ENCODE measurements around the gene PLCB1. TPM values are rescaled to one million over a fixed set of nuclear protein-coding genes. Genes with fewer than 3 reads are reported as not detected.

Gene PLCB1
- total and polyA plus RNA-seq, 2 donors (not counting 3 experiments of a cell fraction or from before 2014, with no cell fraction given), result 10.2 to 53.4 TPM

- Histone ChIP-seq H4K20me1 (replicated peaks; ENCODE audit: control insufficient read depth, extremely low read depth, insufficient read depth, low read length) (no peaks in the 10 kb centered on the region), H3K9ac (replicated peaks; ENCODE audit: extremely low read depth, insufficient read depth, low read length) (no peak overlapping the region), H3K9me1 (replicated peaks; ENCODE audit: control insufficient read depth, extremely low read depth, insufficient read depth, low read length) (no peaks in the 10 kb centered on the region), H3K4me2 (ENCODE audit: insufficient read depth, low read length) (no peak overlapping the region), H3K4me3 (replicated peaks in 1 of 3; ENCODE audit: insufficient read depth in 1 of 3, low read depth in 1 of 3, low read length in 3 of 3) (no peak overlapping the region), H3K4me1 (ENCODE audit: control insufficient read depth, extremely low read depth, insufficient read depth, low read length) (no peaks in the 10 kb centered on the region), H3K27ac (ENCODE audit: insufficient read depth, low read depth, low read length) (no peak overlapping the region), H3K36me3 (ENCODE audit: control insufficient read depth in 2 of 2, extremely low read depth in 1 of 2, insufficient read depth in 2 of 2, low read length in 2 of 2) (no peaks in the 10 kb centered on the region), H3K27me3 (ENCODE audit: control insufficient read depth in 2 of 2, insufficient read depth in 2 of 2, low read length in 2 of 2) (no peaks in the 10 kb centered on the region), H3K9me3 (replicated peaks; ENCODE audit: control insufficient read depth, insufficient read depth, low read length) (no peaks in the 10 kb centered on the region), H3K79me2 (ENCODE audit: control insufficient read depth, insufficient read depth, low read length) (no peaks in the 10 kb centered on the region), H2AFZ (ENCODE audit: low read depth, low read length) (no peak overlapping the region)
- intact Hi-C loops (cut with micrococcal nuclease) (no loop called here), dilution Hi-C loops (cut with MboI; ENCODE audit: extremely low pct_ligation_motif_present, low sequenced_read_pairs) (no loop called here)
- FAIRE-seq (no peak), DNase-seq (ENCODE audit: low read depth, low spot score) (no peak)
- no peak for TF ChIP-seq POLR2A (IDR thresholded peaks at IDR 0.05; ENCODE audit: low read depth, low read length)
- no peak for TF ChIP-seq JUN (IDR thresholded peaks at IDR 0.05; ENCODE audit: borderline replicate concordance, insufficient read depth, insufficient read length, low read depth)
- TF ChIP-seq MYC (IDR thresholded peaks at IDR 0.05; ENCODE audit: low read depth, low read length), result no peak
- no peak for TF ChIP-seq CTCF (IDR thresholded peaks at IDR 0.05; ENCODE audit: extremely low read depth in 1 of 2, insufficient read depth in 1 of 2, low read depth in 1 of 2, low read length in 2 of 2)
- no peak for TF ChIP-seq FOS (IDR thresholded peaks at IDR 0.05; ENCODE audit: borderline replicate concordance, insufficient read depth, low read length)
- TF ChIP-seq EZH2 (IDR thresholded peaks at IDR 0.05; ENCODE audit: borderline replicate concordance, low read depth, low read length, severe bottlenecking), result no peak
- no peak for TF ChIP-seq MAX (IDR thresholded peaks at IDR 0.05; ENCODE audit: insufficient read depth, insufficient read length)
- TF ChIP-seq POLR2AphosphoS5 (IDR thresholded peaks at IDR 0.05; ENCODE audit: insufficient read depth, low read depth, low read length), result no peak
- no peak for TF ChIP-seq GATA2 (IDR thresholded peaks at IDR 0.05; ENCODE audit: insufficient read depth, insufficient read length, low read depth, low read length)
- ChIA-PET CTCF (interaction anchor here (1.0 kb wide), 1 partner anchor 607 kb away, joined by 3 read pairs; no protein-coding TSS in a partner anchor), POLR2A (no interaction called here)
- no TSS peak for BruUV-seq (replicated peaks)
These were observed 654.3 kb downstream of the PLCB1 start for GRCh38 chr20:8786383-8786782.
